ENCODE measurements around the gene FAM117A. TPM values are rescaled to one million over a fixed set of nuclear protein-coding genes. Genes with fewer than 3 reads are reported as not detected.

FAM117A gene
- total RNA-seq, 1 experiment from 2014 or later: 9.7 TPM

DNA sequence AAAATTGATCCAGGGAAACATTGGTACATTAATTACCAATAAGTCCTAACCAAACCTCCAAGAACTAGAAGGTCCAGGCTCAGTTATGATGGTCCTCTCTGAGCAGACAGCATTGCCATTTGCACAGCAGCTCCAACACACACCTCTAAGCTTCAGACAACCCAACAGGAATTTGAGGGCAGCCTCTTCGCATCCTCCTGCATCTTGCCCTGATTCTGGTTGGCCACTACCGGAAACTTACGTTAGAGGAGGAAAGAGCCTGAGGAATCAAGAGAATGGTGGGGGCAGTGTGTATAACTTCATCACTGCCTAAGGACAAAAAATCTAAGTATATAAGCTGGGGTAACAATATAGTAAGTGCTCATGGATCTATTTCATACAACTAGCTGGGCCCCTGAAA is 15.7 kb downstream of the FAM117A start:
- no peak for DNase-seq
- Histone ChIP-seq H3K36me3 (ENCODE audit: low read depth, low read length) (no peaks in the 10 kb centered on the region), H3K9me2 (replicated peaks; ENCODE audit: low read length) (no peaks in the 10 kb centered on the region), H3K9me3 (ENCODE audit: low read length) (no peaks in the 10 kb centered on the region), H2AFZ (ENCODE audit: low read length) (no peak overlapping the region), H3K9ac (ENCODE audit: low read length) (no peak overlapping the region), H3F3A (ENCODE audit: low read length, unreplicated experiment) (no peaks in the 10 kb centered on the region), H3K27me3 (ENCODE audit: low read length) (no peaks in the 10 kb centered on the region), H3K79me2 (ENCODE audit: low read length) (no peaks in the 10 kb centered on the region), H3K27ac (ENCODE audit: low read length) (no peak overlapping the region), H3K4me1 (ENCODE audit: insufficient read depth, low read length) (no peaks in the 10 kb centered on the region), H4K20me1 (ENCODE audit: low read length) (no peaks in the 10 kb centered on the region), H3K4me3 (ENCODE audit: low read length) (no peak overlapping the region), H3K4me2 (ENCODE audit: low read length) (no peak overlapping the region)
- intact Hi-C loops (cut with micrococcal nuclease): no loop called here
- ATAC-seq: no peak
- ChIA-PET CTCF (no interaction called here), POLR2A (ENCODE audit: unreplicated experiment) (no interaction called here)
- TF ChIP-seq EZH2 (IDR thresholded peaks at IDR 0.05; ENCODE audit: low read length, unreplicated experiment) (no peak), EZH2phosphoT487 (IDR thresholded peaks at IDR 0.05; ENCODE audit: borderline replicate concordance, low read length) (no peak)
- TF ChIP-seq, protein P1, sequence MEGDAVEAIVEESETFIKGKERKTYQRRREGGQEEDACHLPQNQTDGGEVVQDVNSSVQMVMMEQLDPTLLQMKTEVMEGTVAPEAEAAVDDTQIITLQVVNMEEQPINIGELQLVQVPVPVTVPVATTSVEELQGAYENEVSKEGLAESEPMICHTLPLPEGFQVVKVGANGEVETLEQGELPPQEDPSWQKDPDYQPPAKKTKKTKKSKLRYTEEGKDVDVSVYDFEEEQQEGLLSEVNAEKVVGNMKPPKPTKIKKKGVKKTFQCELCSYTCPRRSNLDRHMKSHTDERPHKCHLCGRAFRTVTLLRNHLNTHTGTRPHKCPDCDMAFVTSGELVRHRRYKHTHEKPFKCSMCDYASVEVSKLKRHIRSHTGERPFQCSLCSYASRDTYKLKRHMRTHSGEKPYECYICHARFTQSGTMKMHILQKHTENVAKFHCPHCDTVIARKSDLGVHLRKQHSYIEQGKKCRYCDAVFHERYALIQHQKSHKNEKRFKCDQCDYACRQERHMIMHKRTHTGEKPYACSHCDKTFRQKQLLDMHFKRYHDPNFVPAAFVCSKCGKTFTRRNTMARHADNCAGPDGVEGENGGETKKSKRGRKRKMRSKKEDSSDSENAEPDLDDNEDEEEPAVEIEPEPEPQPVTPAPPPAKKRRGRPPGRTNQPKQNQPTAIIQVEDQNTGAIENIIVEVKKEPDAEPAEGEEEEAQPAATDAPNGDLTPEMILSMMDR (conservative IDR thresholded peaks at IDR 0.05; ENCODE audit: low read depth, low read length): no peak
- no TSS peak for BruUV-seq (replicated peaks)

- ChIA-PET POLR2A (ENCODE audit: unreplicated experiment) (no interaction called here), CTCF (no interaction called here)
- Histone ChIP-seq H4K20me1 (ENCODE audit: low read length) (no peaks in the 10 kb centered on the region), H3K27ac (ENCODE audit: low read length) (no peak overlapping the region), H3K79me2 (ENCODE audit: low read length) (no peaks in the 10 kb centered on the region), H3K4me1 (ENCODE audit: insufficient read depth, low read length) (no peaks in the 10 kb centered on the region), H3K9me3 (ENCODE audit: low read length) (no peaks in the 10 kb centered on the region), H3K36me3 (ENCODE audit: low read depth, low read length) (no peaks in the 10 kb centered on the region), H3K9me2 (replicated peaks; ENCODE audit: low read length) (no peaks in the 10 kb centered on the region), H3K4me3 (ENCODE audit: low read length) (no peak overlapping the region), H3K4me2 (ENCODE audit: low read length) (no peak overlapping the region), H3K27me3 (ENCODE audit: low read length) (no peaks in the 10 kb centered on the region), H3F3A (ENCODE audit: low read length, unreplicated experiment) (no peaks in the 10 kb centered on the region), H2AFZ (ENCODE audit: low read length) (no peak overlapping the region), H3K9ac (ENCODE audit: low read length) (no peak overlapping the region)
- no TSS peak for BruUV-seq (replicated peaks)
- no peak for DNase-seq
- intact Hi-C loops (cut with micrococcal nuclease): no loop called here
- no peak for TF ChIP-seq EZH2phosphoT487 (IDR thresholded peaks at IDR 0.05; ENCODE audit: borderline replicate concordance, low read length)
- TF ChIP-seq, protein P1 (conservative IDR thresholded peaks at IDR 0.05; ENCODE audit: low read depth, low read length): no peak
- no peak for TF ChIP-seq EZH2 (IDR thresholded peaks at IDR 0.05; ENCODE audit: low read length, unreplicated experiment)
- no peak for ATAC-seq
Measured at GRCh38 chr17:49747632-49748031, 16.3 kb downstream of the FAM117A start.

GRCh38 chr17:49746791-49747490 is 17.0 kb downstream of the FAM117A start:
- Histone ChIP-seq H3K36me3 (ENCODE audit: low read depth, low read length) (no peaks in the 10 kb centered on the region), H3K79me2 (ENCODE audit: low read length) (no peaks in the 10 kb centered on the region), H3K9me3 (ENCODE audit: low read length) (no peaks in the 10 kb centered on the region), H2AFZ (ENCODE audit: low read length) (no peak overlapping the region), H3K4me2 (ENCODE audit: low read length) (no peak overlapping the region), H4K20me1 (ENCODE audit: low read length) (no peaks in the 10 kb centered on the region), H3K4me1 (ENCODE audit: insufficient read depth, low read length) (no peaks in the 10 kb centered on the region), H3K27ac (ENCODE audit: low read length) (no peak overlapping the region), H3K9ac (ENCODE audit: low read length) (no peak overlapping the region), H3F3A (ENCODE audit: low read length, unreplicated experiment) (no peaks in the 10 kb centered on the region), H3K4me3 (ENCODE audit: low read length) (no peak overlapping the region), H3K27me3 (ENCODE audit: low read length) (no peaks in the 10 kb centered on the region), H3K9me2 (replicated peaks; ENCODE audit: low read length) (no peaks in the 10 kb centered on the region)
- CTCF ChIA-PET: no interaction called here
- intact Hi-C loops (cut with micrococcal nuclease): no loop called here
- no peak for ATAC-seq
- no peak for TF ChIP-seq EZH2 (IDR thresholded peaks at IDR 0.05; ENCODE audit: low read length, unreplicated experiment)
- no peak for TF ChIP-seq EZH2phosphoT487 (IDR thresholded peaks at IDR 0.05; ENCODE audit: borderline replicate concordance, low read length)
- TF ChIP-seq, protein P1 (conservative IDR thresholded peaks at IDR 0.05; ENCODE audit: low read depth, low read length): no peak
- DNase-seq: no peak
- POLR2A ChIA-PET (ENCODE audit: unreplicated experiment): interaction anchor here (0.6 kb wide), 1 partner anchor 113 kb away, joined by 3 read pairs; no protein-coding TSS in a partner anchor
- BruUV-seq (replicated peaks): no TSS peak

Measured in PC-3 (cell line).